Right ventricle myocardium inferior (tissue), 1 donor: ENCODE results near the gene NAT8L. TPM values are rescaled to one million over a fixed set of nuclear protein-coding genes. Genes with fewer than 3 reads are reported as not detected.

Experiments used
- ATAC-seq: fragments of 200-7000 bp; cut with Tn5 transposase; one replicate; pipeline ENCODE4 v1.9.1; 2020; ENCODE audit warnings: mild to moderate bottlenecking, moderate library complexity
- DNase-seq: peaks from one replicate; pipeline ENCODE4 v3.0.0; 2021; ENCODE audit errors: missing footprints
- intact Hi-C: fragments of 100-400 bp; cut with DNase I; formaldehyde crosslinking; loops from one replicate; pipeline ENCODE4 v1.11.0; 2022
- total RNA-seq: library from RNA; stranded (reverse); fragmentation: NEBNext Ultra II Directional; extraction: Animal tissue kit (Norgen Biotek cat#: 25700); gene quantifications from one replicate; pipeline ENCODE4 v1.2.1, GENCODE V29; 2021
- donor health status: DM: no; HTN: yes; CAD: no; lungs with severe emphysema.

Gene NAT8L
- total RNA-seq, 1 donor from 2014 or later, result 1.1 TPM

DNA sequence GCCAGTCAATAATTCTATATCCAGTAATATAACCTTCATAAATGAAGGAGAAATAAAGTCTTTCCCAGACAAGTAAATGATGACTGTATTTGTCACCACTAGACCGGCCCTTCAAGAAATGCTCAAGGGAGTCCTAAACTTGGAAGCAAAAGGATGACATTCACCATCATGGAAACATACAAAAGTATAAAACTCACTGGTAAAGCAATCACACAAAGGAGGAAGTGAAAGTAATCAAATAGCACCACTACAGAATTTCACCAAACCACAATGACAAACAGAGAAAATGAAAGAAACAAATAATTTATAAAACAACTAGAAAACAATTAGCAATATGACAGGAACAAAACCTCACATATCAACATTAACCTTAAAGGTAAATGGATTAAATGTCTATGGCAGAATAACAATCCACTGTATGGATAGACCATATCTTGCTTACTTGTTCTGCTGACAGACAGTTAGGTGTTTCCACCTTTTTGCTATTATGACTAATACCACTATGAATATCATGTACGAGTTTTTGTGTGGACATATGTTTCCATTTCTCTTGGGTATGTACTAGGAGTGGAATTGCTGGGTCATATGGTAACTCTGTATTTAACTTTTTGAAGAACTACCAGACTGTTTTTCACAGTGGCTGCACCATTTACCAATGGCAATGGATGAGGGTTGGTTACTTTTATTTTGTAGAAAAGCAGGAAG, 44.9 kb downstream of the NAT8L start:
- intact Hi-C loops, result no loop called here

DNA sequence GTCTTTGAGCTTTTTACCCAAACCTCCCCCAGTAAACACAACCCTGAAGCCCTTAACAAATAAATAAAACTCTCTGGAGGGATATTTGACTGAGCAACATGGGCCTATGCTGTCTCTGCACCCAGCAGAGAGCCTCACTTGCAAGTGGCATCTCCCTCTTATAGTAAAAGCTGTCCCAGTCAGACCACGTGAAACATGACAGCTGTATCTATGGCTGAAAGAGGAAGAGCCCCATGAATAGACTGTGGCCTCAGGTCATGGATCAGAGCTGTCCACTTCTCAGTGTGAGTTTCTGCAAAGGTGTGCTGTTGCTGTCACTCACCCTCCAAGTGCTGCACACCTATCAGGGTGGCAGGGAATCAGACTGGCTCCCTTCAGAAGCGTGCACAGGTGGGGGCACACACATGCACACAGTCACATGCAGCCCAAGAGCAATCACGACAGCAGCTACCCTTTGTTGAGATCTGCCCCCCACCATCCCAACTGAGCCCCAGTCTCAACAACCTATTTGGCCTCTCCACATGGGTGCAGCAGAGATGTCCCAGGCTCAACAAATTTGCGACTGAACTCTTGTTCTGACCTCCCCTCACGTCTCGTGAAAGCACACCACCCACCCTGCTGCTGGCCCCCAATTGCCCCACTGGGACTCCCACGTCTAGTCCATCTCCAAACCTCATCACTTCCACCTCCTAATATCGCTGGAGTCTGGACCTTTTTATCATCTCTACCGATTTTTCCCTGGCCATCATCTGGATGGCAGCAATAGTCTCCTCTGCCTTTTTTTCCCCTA, 45.6 kb downstream of the NAT8L start:
- intact Hi-C loops, result no loop called here
- DNase-seq, result no peak
- no peak for ATAC-seq

More for the DNA sequence above, 44.9 kb downstream of the NAT8L start:
- ATAC-seq, result no peak
- DNase-seq, result no peak

DNA sequence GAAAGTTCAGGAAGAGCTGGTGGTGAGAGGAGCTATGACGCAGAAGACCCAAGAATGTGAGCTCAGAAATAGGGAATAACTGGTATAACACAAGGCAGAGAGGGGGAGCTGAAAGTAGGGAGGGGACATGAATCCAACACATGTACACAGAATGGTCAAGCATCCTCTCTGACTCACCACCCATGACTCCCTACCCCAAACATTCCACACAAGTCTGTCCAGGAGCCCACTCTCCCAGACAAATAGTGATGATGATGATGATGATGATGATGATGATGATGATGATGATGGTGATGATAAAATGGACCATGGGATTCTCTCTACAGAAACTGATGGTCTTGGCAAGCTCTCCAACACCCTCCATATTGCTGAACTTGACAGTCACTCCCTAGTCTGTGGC, 46.4 kb downstream of the NAT8L start:
- DNase-seq, result no peak
- intact Hi-C loops, result no loop called here
- ATAC-seq, result no peak

DNA sequence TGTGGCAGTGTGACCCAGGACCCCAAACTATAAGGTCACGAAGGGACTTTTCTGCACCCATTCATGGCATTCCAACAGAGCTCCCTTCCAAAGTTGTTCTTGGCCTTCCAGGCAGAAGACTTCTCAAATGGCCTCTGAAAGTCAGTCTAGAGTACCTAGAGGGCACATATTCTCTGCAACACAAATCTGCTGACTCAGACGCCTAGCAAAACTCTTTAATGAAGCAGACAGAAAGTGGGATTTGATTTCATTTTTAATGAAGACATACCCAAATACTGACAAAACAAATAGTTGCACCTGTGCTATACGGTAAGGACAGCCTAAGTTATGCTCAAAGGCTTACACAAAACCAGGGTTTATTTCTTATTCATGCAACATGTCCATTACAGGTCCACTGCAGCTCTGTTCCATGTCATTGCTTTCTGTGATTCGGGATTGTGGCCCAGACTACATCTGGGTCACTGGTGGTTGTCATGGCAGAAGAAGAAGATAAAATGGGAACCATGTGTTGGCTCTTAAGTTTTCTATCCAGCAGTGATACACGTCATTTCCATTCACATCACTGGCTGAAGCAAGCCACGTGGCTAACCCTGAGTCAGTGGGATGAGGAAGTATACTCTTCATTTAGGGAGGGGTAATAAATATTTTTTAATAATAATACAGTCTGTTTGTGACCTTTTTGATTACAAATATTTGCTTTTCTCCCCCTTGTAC, 57.7 kb downstream of the NAT8L start:
- DNase-seq (no peak), ATAC-seq (no peak)
- intact Hi-C loops, result no loop called here

Other genes with a start within 250 kb of the NAT8L start
- gene LETM1, start 203.2 kb upstream of the NAT8L start, total RNA-seq, result 39.8 TPM
- 37.0 TPM for gene NSD2, start 187.9 kb upstream of the NAT8L start, total RNA-seq
- 10.8 TPM for gene NELFA, start 50.4 kb upstream of the NAT8L start, total RNA-seq
- 7.7 TPM for gene HAUS3, start 182.8 kb downstream of the NAT8L start, total RNA-seq
- 2.0 TPM for gene POLN, start 182.8 kb downstream of the NAT8L start, total RNA-seq
- gene MXD4, start 202.8 kb downstream of the NAT8L start, total RNA-seq, result 36.0 TPM